ENCODE data around the gene LTBP2. TPM values are rescaled to one million over a fixed set of nuclear protein-coding genes. Genes with fewer than 3 reads are reported as not detected.

Gene LTBP2
- total RNA-seq, 1 donor from 2014 or later, result 26.5 TPM

DNA sequence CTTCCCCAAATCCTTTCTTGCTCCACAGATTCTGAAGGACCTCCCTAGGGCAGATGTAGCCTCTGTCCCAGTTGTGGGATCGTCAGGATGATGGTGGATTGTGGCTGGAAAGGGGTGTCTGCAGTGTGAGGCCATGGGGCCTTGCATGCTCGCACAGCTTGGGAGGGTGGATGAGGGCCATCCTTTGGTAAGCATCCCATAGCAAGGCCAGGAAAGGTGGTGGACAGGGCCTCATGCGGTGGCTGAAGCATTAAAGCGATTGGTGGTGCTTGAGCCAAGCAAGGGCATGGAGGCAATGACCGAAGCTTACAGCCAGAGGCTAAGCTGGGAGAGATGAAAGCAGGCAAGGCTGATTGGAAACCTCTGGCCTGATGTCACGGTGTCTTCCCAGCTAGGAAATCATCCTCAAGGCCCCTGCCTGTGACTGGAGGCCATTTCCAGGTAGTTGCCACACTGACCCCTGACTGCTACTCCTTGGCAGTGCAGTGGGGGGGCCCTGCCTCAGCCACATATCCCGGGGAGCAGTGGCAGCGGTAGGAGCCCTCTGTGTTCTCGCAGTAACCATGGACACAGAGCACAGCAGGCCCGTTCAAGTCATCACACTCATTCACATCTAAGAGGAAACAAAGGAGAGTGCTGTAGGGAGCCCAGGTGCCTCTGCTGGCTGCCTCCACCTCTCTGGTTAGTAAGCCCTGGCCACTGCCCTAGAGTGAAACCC, 111.5 kb downstream of the LTBP2 start:
- Histone ChIP-seq H3K4me3 (no peak overlapping the region), H3K36me3 (no peaks in the 10 kb centered on the region), H3K27ac (replicated peaks) (no peak overlapping the region), H3K4me1 (peaks cover 12% of the 10 kb centered on the region), H3K27me3 (ENCODE audit: low read depth) (no peaks in the 10 kb centered on the region), H3K9me3 (replicated peaks) (no peaks in the 10 kb centered on the region)
- intact Hi-C loops (cut with micrococcal nuclease), result no loop called here
- DNase-seq, result no peak
- TF ChIP-seq, protein P1, sequence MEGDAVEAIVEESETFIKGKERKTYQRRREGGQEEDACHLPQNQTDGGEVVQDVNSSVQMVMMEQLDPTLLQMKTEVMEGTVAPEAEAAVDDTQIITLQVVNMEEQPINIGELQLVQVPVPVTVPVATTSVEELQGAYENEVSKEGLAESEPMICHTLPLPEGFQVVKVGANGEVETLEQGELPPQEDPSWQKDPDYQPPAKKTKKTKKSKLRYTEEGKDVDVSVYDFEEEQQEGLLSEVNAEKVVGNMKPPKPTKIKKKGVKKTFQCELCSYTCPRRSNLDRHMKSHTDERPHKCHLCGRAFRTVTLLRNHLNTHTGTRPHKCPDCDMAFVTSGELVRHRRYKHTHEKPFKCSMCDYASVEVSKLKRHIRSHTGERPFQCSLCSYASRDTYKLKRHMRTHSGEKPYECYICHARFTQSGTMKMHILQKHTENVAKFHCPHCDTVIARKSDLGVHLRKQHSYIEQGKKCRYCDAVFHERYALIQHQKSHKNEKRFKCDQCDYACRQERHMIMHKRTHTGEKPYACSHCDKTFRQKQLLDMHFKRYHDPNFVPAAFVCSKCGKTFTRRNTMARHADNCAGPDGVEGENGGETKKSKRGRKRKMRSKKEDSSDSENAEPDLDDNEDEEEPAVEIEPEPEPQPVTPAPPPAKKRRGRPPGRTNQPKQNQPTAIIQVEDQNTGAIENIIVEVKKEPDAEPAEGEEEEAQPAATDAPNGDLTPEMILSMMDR (IDR thresholded peaks at IDR 0.05; ENCODE audit: borderline replicate concordance), result no peak

DNA sequence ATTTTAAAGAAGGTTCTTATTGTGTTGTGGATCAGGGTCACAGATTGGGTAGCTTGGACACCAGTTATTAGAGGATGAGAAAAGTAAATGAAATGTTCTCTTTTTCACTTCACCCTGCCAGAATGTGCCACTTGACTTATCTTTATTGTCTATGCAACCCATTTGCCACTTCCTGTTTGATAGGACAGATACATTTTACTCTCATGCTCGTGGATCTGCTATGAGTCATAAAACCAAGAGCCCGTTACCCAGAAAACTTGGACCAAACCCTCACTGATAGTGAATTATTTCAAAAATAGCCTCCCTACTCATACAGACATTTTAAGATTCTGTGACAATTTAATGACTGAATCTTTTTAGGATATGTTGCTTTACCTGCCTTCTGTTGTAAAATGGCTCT, 116.7 kb downstream of the LTBP2 start:
- peaks cover 49% of the 10 kb centered on the region for H3K4me1 ChIP-seq
- peak overlapping the region; percentile 95 for H3K27ac ChIP-seq (replicated peaks)
- no peaks in the 10 kb centered on the region for H3K9me3 ChIP-seq (replicated peaks)
- DNase-seq, result no peak
- no peaks in the 10 kb centered on the region for H3K36me3 ChIP-seq
- no peak overlapping the region for H3K4me3 ChIP-seq
- TF ChIP-seq, protein P1 (IDR thresholded peaks at IDR 0.05; ENCODE audit: borderline replicate concordance), result no peak
- no peaks in the 10 kb centered on the region for H3K27me3 ChIP-seq (ENCODE audit: low read depth)
- intact Hi-C loops (cut with micrococcal nuclease), result no loop called here

DNA sequence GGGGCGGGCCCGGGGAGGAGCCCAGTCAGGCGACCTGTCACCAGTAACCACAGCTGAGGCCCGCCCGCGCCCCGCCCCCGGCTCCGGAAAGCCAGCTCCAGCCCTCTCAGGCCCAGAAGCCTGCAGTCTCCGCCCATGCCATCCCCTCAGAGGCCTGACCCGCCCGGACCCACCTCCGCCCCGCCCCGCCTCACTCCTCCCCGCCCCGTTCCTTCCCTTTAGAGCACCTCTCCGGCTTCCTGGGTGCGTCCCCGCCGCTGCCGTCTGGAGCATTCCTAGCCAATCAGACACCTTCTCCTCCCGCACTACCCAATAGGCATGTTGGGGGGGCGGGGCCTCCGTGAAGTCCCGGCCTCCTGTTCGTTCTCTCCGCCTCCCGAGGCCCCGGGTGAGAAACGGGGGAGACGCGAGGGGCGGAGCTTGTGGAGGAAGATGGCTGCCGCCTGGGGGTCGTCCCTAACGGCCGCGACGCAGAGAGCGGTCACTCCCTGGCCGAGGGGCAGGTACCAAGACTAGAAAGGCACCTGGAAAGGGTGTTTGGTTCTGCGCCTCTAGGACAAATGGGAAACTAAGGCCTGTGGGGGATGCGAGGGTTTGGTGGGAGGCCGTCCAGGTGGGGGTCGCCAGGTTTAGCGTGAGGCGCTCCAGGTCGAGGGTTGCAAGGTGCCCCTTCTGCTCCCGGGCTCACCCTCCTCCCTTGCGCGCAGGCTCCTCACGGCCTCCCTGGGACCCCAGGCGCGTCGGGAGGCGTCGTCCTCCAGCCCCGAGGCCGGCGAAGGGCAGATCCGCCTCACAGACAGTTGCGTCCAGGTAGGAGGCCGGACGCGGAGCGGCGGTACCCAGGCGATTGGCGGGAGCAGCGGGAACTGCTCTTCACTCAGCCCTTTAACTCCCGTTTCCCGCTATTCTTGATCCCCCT, 118.4 kb downstream of the LTBP2 start, which contains the start of gene ISCA2:
Gene ISCA2 (plus strand): TSS at position 423 of the 919 bp plus-strand sequence. CDS start 10 bp downstream, at position 433.
- Histone ChIP-seq H3K4me1 (peaks cover 65% of the 10 kb centered on the region), H3K4me3 (peak within 1 kb of the TSS; percentile 93), H3K27ac (replicated peaks) (peak within 1 kb of the TSS; percentile 96), H3K27me3 (ENCODE audit: low read depth) (no peaks in the 10 kb centered on the region), H3K9me3 (replicated peaks) (no peaks in the 10 kb centered on the region), H3K36me3 (no peaks in the 10 kb centered on the region)
- DNase-seq, result peak; percentile 100
- TF ChIP-seq, protein P1 (IDR thresholded peaks at IDR 0.05; ENCODE audit: borderline replicate concordance), result no peak
- intact Hi-C loops (cut with micrococcal nuclease), result no loop called here

DNA sequence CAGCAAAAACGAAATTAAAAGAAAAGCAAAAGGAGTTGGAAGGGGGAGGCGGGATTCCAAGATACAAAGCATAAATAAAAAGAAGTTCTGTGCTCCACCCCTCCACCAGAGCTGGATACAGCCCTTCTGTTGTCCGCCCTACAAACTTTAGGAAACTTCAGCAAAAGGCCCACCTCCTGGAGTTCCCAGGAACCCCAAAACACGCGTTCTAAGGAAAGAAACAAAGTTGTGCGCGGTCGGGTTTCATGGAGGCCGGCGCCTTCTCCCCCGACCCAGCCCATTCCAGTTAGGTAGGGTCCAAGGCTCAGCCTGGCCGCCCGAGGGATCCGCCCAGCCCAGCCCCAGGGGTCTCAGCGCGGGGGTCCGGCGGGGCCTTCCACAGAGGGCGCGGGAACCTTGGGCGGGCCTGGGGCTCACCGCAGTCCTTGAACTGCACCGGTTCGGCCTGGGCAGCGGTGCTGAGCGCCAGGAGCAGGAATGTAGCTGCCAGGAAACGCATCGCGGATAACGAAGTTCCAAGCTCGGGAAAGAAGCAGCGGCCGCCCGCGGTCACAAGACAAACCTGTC, 119.2 kb downstream of the LTBP2 start, which contains the start of gene NPC2:
Gene NPC2 (minus strand): TSS at position 530 of the 567 bp plus-strand sequence. CDS start 31 bp downstream, at position 499.
- Histone ChIP-seq H3K4me3 (peak within 1 kb of the TSS; percentile 93), H3K4me1 (peaks cover 66% of the 10 kb centered on the region), H3K36me3 (no peaks in the 10 kb centered on the region), H3K27me3 (ENCODE audit: low read depth) (no peaks in the 10 kb centered on the region), H3K9me3 (replicated peaks) (no peaks in the 10 kb centered on the region), H3K27ac (replicated peaks) (peak within 1 kb of the TSS; percentile 96)
- intact Hi-C loops (cut with micrococcal nuclease), result no loop called here
- TF ChIP-seq, protein P1 (IDR thresholded peaks at IDR 0.05; ENCODE audit: borderline replicate concordance), result no peak
- no peak for DNase-seq

Measured in left ventricle myocardium inferior (tissue), 1 donor.